ENCODE data around the gene WHRN.

The WHRN gene

DNA sequence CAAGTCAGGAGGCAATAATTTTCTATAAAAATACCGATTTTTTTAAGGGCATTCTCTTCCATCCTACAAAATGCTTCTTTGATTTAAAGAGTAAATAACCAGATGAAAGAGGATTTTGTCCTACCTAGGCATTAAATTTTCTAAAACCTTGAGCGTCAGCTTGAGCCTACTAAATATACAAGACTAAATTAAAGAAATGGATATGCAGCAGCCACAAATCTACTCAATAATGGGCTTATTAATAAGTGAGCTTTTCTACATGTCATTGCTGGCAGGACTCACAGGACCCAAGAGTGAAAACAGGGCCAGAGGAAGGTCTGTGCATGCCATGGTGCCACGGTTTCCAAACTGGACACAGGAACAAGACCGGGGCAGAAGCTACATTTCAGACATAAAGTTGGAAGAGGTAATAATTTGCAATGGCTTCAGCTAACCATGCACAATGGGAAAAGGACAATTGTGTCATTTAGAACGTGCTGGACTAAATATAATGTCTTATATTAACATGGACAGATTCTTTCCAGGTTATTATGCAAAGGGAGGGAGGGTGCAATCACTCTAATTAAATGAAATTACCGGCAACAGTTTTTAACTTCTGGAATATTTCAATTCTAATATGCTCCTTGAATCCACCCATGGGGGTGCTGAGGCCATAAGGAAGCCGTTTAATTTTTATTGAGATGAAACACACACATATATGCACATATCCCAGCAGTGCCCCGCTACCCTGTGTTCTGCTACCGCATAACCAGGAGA is 5.2 kb downstream of the WHRN start:
- DNase-seq (ENCODE audit: low read depth) = no peak
- TF ChIP-seq, protein P1, sequence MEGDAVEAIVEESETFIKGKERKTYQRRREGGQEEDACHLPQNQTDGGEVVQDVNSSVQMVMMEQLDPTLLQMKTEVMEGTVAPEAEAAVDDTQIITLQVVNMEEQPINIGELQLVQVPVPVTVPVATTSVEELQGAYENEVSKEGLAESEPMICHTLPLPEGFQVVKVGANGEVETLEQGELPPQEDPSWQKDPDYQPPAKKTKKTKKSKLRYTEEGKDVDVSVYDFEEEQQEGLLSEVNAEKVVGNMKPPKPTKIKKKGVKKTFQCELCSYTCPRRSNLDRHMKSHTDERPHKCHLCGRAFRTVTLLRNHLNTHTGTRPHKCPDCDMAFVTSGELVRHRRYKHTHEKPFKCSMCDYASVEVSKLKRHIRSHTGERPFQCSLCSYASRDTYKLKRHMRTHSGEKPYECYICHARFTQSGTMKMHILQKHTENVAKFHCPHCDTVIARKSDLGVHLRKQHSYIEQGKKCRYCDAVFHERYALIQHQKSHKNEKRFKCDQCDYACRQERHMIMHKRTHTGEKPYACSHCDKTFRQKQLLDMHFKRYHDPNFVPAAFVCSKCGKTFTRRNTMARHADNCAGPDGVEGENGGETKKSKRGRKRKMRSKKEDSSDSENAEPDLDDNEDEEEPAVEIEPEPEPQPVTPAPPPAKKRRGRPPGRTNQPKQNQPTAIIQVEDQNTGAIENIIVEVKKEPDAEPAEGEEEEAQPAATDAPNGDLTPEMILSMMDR (IDR thresholded peaks at IDR 0.05; ENCODE audit: low read length, missing control alignments) = no peak
- H3K4me3 ChIP-seq (replicated peaks; ENCODE audit: low read depth, low read length) = no peak overlapping the region

GRCh38 chr9:114499528-114499927 is 5.7 kb downstream of the WHRN start:
- H3K4me3 ChIP-seq (replicated peaks; ENCODE audit: low read depth, low read length) = no peak overlapping the region
- no peak for DNase-seq (ENCODE audit: low read depth)
- TF ChIP-seq, protein P1 (IDR thresholded peaks at IDR 0.05; ENCODE audit: low read length, missing control alignments) = no peak

- H3K4me3 ChIP-seq (replicated peaks; ENCODE audit: low read depth, low read length) = no peak overlapping the region
- TF ChIP-seq, protein P1 (IDR thresholded peaks at IDR 0.05; ENCODE audit: low read length, missing control alignments) = no peak
- no peak for DNase-seq (ENCODE audit: low read depth)
Measured at GRCh38 chr9:114497727-114498382, 7.4 kb downstream of the WHRN start.

DNA sequence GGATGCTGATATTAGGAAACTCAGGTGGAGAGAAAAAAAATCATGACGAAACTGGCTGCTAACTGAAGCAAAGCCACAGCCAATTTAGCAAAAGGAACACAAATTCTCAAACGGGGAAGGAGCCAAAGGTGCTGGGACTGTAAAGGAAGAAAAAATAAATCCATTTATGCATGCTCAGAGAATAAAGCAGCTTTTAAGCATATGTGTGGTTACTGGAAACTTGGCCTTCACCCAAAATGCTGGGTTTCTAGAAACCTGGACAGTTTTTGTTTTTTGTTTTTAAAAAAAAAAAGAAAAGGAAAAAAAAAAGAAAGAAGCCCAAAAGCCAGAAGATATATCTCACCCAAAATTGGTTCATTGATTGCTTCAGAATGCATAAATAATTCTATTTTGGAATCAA is 8.0 kb downstream of the WHRN start:
- no peak for DNase-seq (ENCODE audit: low read depth)
- TF ChIP-seq, protein P1 (IDR thresholded peaks at IDR 0.05; ENCODE audit: low read length, missing control alignments) = no peak
- no peak overlapping the region for H3K4me3 ChIP-seq (replicated peaks; ENCODE audit: low read depth, low read length)

- no peak for DNase-seq (ENCODE audit: low read depth)
- no peak overlapping the region for H3K4me3 ChIP-seq (replicated peaks; ENCODE audit: low read depth, low read length)
- TF ChIP-seq, protein P1 (IDR thresholded peaks at IDR 0.05; ENCODE audit: low read length, missing control alignments) = no peak
Measured at GRCh38 chr9:114496011-114496410, 9.3 kb downstream of the WHRN start.

- TF ChIP-seq, protein P1 (IDR thresholded peaks at IDR 0.05; ENCODE audit: low read length, missing control alignments) = no peak
Measured at GRCh38 chr9:114494776-114495569, 10.3 kb downstream of the WHRN start.

More at GRCh38 chr9:114494776-114495569, 10.3 kb downstream of the WHRN start:
- DNase-seq (ENCODE audit: low read depth) = no peak
- no peak overlapping the region for H3K4me3 ChIP-seq (replicated peaks; ENCODE audit: low read depth, low read length)
